Right atrium auricular region (tissue), 2 donors: ENCODE results near the gene FOXP2. TPM values are rescaled to one million over a fixed set of nuclear protein-coding genes. Genes with fewer than 3 reads are reported as not detected.
"Not testable (repeated sequence)": the region's sequence is repeated elsewhere in the genome, so short reads cannot be mapped to it uniquely, and the experiment has no call there.

Experiments
- DNase-seq: peaks from one replicate; pipeline ENCODE4 v3.0.0-alpha.2; 2019; ENCODE audit warnings: low spot score
- H3K27ac ChIP-seq, 2 donors: fragments of 200-600 bp; sonication (generic); 1 replicate in 1 of 2; 2 replicates in 1 of 2; pipeline ENCODE4 v1.5.1; 2016 to 2019
- H3K27me3 ChIP-seq, 2 donors: fragments of 200-600 bp; sonication (generic); one replicate each; pipeline versions ENCODE4 v1.5.1 to v1.6.0; 2017 to 2019
- H3K36me3 ChIP-seq: fragments of 200-600 bp; sonication (generic); one replicate; pipeline ENCODE4 v1.5.1; 2016
- H3K4me1 ChIP-seq, 2 donors: fragments of 200-600 bp; sonication (generic); one replicate each; pipeline versions ENCODE4 v1.5.1 to v1.6.0; 2017 to 2019
- H3K4me3 ChIP-seq, 2 donors: fragments of 200-600 bp; sonication (generic); 1 replicate in 1 of 2; 2 replicates in 1 of 2; pipeline ENCODE4 v1.5.1; 2017 to 2019; ENCODE audit warnings: mild to moderate bottlenecking in 1 of 2, moderate library complexity in 1 of 2
- H3K9me3 ChIP-seq, 2 donors: fragments of 200-600 bp; sonication (generic); one replicate each; pipeline ENCODE4 v1.5.1; 2019
- total RNA-seq, 2 donors: library from RNA; depleted of rRNA; stranded (reverse); fragments of >200 nt; gene quantifications; one replicate each; pipeline ENCODE4 v1.1.0, GENCODE V29; 2016
- TF ChIP-seq, protein P1 (sequence below), 2 donors: fragments of 200-600 bp; sonication (generic); IDR thresholded peaks; one replicate each; pipeline ENCODE4 v1.5.1; 2019; ENCODE audit warnings: antibody characterized with exemption in 2 of 2

FOXP2 gene
- total RNA-seq, 2 donors from 2014 or later, result 2.0 to 3.8 TPM

DNA sequence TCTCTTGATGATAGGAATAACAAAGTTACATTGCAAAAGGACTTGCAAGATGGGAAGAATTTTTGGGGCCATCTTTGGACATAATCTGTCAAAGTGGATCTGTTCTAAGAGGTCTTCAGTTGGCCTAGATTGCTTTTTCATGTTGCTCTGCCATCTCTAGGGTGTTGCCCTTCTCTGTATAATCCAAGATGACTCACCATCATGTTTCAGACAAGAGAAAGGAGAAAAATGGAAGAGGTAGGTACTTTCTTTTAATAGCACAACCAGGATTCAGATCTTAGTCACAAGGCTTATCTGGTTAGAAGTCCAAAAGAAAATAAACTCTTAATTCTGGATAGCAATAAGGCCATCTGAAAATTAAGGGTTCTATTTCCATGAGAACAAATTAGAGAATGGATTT lies 38.7 kb upstream of the FOXP2 start:
- Histone ChIP-seq H3K36me3 (no peaks in the 10 kb centered on the region), H3K4me1 (no peaks in the 10 kb centered on the region), H3K9me3 (no peaks in the 10 kb centered on the region), H3K27ac (no peak overlapping the region), H3K27me3 (no peaks in the 10 kb centered on the region), H3K4me3 (no peak overlapping the region)
- TF ChIP-seq, protein P1, sequence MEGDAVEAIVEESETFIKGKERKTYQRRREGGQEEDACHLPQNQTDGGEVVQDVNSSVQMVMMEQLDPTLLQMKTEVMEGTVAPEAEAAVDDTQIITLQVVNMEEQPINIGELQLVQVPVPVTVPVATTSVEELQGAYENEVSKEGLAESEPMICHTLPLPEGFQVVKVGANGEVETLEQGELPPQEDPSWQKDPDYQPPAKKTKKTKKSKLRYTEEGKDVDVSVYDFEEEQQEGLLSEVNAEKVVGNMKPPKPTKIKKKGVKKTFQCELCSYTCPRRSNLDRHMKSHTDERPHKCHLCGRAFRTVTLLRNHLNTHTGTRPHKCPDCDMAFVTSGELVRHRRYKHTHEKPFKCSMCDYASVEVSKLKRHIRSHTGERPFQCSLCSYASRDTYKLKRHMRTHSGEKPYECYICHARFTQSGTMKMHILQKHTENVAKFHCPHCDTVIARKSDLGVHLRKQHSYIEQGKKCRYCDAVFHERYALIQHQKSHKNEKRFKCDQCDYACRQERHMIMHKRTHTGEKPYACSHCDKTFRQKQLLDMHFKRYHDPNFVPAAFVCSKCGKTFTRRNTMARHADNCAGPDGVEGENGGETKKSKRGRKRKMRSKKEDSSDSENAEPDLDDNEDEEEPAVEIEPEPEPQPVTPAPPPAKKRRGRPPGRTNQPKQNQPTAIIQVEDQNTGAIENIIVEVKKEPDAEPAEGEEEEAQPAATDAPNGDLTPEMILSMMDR (IDR thresholded peaks at IDR 0.05), result no peak
- DNase-seq, result no peak

GRCh38 chr7:114383946-114384345 lies 30.7 kb upstream of the FOXP2 start:
- not testable (repeated sequence) for H3K27ac ChIP-seq, H3K36me3 ChIP-seq, H3K27me3 ChIP-seq, DNase-seq, H3K4me3 ChIP-seq, H3K4me1 ChIP-seq, H3K9me3 ChIP-seq

DNA sequence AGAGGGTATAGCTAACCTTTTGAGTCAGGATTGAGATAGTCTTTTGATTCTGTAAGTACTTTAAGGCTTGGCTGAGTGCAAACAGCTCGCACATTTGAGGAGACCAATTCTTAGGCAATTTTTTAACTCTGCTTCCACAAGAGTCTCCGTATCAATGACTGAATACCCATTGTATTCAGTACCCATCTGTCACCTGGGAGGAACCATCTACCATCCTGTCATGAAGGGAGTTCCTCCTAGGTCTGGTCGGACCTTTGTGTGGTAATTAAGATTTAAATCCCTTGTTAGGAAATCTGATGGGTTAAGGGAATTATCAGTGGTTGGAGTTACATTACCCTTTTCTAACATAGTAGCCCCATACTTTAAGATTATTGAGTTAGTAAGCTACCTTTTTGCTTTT lies 30.3 kb upstream of the FOXP2 start:
- H3K27me3 ChIP-seq, H3K27ac ChIP-seq, H3K4me1 ChIP-seq, H3K4me3 ChIP-seq, H3K36me3 ChIP-seq, DNase-seq, H3K9me3 ChIP-seq: not testable (repeated sequence)

- no peaks in the 10 kb centered on the region for H3K36me3 ChIP-seq
- H3K27ac ChIP-seq, result no peak overlapping the region
- DNase-seq, result no peak
- H3K9me3 ChIP-seq, result no peaks in the 10 kb centered on the region
- no peaks in the 10 kb centered on the region for H3K4me1 ChIP-seq
- H3K27me3 ChIP-seq, result no peaks in the 10 kb centered on the region
- TF ChIP-seq, protein P1 (IDR thresholded peaks at IDR 0.05), result no peak
- H3K4me3 ChIP-seq, result no peak overlapping the region
Observed at GRCh38 chr7:114388021-114388420, 26.6 kb upstream of the FOXP2 start.

GRCh38 chr7:114392686-114393085 lies 21.9 kb upstream of the FOXP2 start:
- DNase-seq, result no peak
- H3K9me3 ChIP-seq, result no peaks in the 10 kb centered on the region
- H3K27me3 ChIP-seq, result no peaks in the 10 kb centered on the region
- H3K4me3 ChIP-seq, result no peak overlapping the region
- no peaks in the 10 kb centered on the region for H3K4me1 ChIP-seq
- no peaks in the 10 kb centered on the region for H3K36me3 ChIP-seq
- TF ChIP-seq, protein P1 (IDR thresholded peaks at IDR 0.05), result no peak
- H3K27ac ChIP-seq, result no peak overlapping the region

DNA sequence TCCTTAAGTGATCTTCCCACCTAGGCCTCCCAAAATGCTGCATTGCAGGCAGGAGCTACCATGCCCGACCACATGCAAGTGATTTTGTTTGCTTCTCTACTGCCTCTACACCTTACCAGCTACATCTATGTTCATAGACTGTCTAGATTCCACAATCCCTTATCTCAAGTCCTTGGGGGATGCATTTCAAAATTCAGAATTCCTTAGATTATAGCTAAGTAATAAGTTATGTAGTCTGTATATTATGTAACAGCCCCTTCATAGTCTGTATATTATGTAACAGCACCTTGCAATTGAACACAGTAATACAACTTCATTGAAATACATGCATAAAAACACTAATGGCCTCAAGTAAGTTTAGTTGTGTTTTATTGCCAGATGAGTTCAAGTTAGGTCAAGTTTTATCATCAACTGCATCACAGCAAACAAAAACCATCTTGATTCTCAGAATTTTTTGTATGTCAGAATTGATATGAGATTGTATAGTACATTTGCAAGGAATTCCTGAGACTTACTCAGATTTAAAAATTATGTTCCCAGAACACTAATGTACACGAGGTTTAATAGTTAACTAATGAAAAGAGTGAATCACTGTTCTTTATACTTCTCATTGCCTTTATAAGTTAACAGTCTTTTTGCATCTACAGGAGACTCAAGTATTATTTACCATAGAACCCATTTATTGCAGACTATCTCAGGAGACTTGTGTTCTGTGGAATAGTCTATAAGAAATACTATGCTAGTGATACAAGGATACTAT lies 11.6 kb upstream of the FOXP2 start:
- H3K36me3 ChIP-seq, result no peaks in the 10 kb centered on the region
- no peak overlapping the region for H3K27ac ChIP-seq
- no peaks in the 10 kb centered on the region for H3K27me3 ChIP-seq
- TF ChIP-seq, protein P1 (IDR thresholded peaks at IDR 0.05), result no peak
- no peaks in the 10 kb centered on the region for H3K9me3 ChIP-seq
- H3K4me3 ChIP-seq, result no peak overlapping the region
- H3K4me1 ChIP-seq, result no peaks in the 10 kb centered on the region
- DNase-seq, result no peak

DNA sequence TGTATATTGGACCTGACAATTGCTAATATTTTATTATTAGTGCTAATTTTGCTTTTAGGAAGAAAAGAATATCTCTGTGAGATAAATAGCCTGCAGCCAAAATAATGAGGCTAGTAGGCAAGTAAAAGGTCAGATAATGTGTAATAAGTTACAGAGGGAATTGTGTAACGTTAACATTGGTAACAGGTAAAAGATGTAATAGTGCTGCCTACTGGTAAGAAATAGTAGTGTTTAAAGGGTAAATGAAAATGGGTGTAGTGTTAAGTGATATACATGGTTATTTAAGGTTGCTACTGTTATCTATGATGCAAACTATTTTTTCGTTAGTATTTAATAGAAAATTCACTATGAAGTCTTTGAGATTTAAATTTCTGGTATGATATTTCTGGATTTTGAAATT lies 9.2 kb upstream of the FOXP2 start:
- TF ChIP-seq, protein P1 (IDR thresholded peaks at IDR 0.05), result peak in 1 of 2 donors; percentile 39
- Histone ChIP-seq H3K27me3 (no peaks in the 10 kb centered on the region), H3K9me3 (no peaks in the 10 kb centered on the region), H3K27ac (no peak overlapping the region), H3K4me3 (no peak overlapping the region), H3K36me3 (no peaks in the 10 kb centered on the region), H3K4me1 (no peaks in the 10 kb centered on the region)
- no peak for DNase-seq
